AG09309 (cell line): Measurements from ENCODE around the gene RALGDS.

ENCODE experiments used
- DNase-seq: peaks from one replicate; pipeline ENCODE4 v3.0.0-alpha.2; 2010; ENCODE audit warnings: low read depth
- H3K4me3 ChIP-seq: 2 replicates; pipeline ENCODE4 v1.5.1; 2011; ENCODE audit warnings: mild to moderate bottlenecking, low read depth, low read length, moderate library complexity; ENCODE audit not compliant: control insufficient read depth
- TF ChIP-seq, protein P1 (sequence below): IDR thresholded peaks from 2 replicates; pipeline ENCODE4 v1.5.1; 2011; ENCODE audit warnings: mild to moderate bottlenecking, low read depth, low read length, inconsistent platforms; ENCODE audit not compliant: insufficient read depth, control insufficient read depth; ENCODE audit errors: missing control alignments

Gene RALGDS

DNA sequence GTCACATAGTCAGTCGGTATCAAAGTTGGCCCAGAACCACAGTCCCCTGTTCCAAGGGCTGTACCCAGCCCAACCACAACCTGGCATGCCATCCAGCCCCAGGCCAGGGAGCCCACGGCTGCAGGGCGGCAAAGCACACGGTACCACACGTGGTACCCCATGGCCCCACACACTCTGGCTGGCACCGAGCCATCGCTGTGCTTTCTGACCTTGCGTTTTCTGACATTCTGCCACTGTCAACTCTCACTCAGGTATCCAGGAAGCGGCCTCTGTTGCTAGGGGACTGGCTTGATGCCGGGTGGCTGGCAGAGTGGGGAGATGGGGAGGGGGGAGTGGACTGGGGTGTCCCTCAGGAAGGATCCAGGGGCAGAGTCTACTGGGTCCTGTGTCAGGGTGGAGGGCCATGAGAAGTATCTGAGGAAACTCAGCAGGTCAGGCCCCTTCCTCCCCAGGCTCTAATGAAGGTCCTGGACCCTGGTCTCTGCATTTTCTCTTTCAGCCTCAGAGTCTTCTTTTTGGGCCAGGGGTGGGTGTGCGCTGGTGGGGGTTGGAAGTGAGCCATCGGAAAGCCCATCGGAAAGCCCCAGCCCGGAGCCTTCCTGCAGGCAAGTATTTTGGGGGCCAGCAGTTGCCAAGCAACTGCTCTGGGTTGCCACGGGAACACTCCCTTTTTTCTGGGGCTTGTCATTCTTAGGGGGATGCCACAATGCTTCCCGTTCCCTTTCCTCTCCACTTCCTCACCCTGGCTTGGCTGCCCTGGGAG lies 21.0 kb upstream of the RALGDS start:
- no peak for DNase-seq
- no peak overlapping the region for H3K4me3 ChIP-seq
- TF ChIP-seq, protein P1, sequence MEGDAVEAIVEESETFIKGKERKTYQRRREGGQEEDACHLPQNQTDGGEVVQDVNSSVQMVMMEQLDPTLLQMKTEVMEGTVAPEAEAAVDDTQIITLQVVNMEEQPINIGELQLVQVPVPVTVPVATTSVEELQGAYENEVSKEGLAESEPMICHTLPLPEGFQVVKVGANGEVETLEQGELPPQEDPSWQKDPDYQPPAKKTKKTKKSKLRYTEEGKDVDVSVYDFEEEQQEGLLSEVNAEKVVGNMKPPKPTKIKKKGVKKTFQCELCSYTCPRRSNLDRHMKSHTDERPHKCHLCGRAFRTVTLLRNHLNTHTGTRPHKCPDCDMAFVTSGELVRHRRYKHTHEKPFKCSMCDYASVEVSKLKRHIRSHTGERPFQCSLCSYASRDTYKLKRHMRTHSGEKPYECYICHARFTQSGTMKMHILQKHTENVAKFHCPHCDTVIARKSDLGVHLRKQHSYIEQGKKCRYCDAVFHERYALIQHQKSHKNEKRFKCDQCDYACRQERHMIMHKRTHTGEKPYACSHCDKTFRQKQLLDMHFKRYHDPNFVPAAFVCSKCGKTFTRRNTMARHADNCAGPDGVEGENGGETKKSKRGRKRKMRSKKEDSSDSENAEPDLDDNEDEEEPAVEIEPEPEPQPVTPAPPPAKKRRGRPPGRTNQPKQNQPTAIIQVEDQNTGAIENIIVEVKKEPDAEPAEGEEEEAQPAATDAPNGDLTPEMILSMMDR = no peak

DNA sequence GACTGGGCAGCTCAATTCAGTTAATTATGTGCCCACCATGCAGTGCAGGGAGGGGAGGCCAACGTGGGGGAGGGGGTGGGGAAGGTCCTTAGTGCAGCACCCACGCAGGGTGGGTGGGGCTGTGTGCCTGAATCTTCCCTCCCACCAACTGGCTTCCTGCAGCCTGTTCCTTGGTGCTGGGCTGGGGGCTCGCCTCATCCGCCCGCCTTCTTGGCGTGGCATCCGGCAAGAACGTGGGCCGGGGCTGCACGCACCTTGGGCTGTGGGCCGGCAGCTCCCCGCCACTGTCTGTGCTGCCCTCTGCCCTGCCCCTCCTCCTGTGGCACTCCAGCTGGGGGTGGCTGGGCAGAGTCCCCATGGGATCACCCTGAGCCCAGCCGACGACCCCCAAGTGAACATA lies 19.6 kb upstream of the RALGDS start:
- TF ChIP-seq, protein P1 = no peak
- no peak overlapping the region for H3K4me3 ChIP-seq
- DNase-seq = no peak

DNA sequence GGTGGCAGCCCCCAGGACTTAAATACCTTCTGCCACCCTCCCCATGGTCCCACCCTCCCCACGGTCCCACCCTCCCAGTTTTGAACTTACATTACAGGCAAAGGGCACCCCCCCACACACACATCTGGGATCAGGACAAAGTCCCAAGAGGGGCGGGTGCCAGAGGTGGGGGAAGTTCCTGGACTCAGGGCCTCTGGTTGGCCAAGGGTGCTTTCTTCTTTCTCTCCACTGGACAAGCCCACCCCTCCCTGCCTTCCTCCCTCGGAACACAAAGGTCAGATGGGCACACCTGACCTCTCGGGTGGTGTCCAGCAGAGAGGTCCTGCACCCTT lies 19.1 kb upstream of the RALGDS start:
- DNase-seq = no peak
- TF ChIP-seq, protein P1 = no peak
- no peak overlapping the region for H3K4me3 ChIP-seq

DNA sequence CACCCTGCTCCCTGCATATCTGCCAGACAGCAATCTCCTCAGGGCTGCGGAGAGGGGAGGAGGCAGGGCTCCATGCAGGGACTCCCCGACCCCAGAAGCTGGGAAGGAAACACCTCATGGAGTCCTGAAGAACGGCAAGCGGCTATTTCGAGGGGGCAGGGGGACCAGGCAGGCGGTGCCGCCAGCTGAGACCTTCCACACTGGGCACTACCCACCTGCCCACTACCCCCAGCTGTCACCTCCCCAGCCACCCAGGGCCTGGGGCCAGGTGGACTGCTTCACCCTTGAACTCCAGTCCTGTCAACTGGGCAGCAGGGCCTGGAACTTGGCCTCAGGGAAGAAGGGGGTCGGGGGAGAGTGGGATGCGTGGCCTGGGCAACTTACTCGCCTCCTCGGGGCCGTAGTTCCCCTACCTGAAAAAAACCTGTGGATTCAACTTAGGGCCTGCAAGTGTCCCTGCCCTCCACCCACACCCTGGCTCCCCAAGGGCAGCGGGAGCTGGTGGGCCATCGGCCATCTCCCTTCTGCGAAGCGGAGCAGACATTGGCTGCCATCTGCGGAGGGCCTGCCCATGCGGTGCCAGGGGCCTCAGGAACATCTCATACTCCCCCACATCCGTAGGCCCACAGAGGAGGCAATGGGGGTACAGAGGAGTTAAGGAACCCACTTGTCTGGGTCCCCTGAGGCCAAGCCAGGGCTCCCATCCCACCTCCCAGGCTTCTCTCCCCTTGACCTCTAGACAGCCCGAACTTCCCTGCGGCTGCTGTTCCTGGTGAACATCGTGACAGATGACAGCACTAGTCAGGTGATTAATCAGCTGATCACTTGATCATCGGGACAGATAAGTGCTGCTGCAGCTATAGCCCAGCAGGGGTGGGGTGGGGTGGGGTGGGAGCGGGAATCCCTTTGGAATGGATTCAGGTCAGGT lies 18.5 kb upstream of the RALGDS start:
- no peak for DNase-seq
- TF ChIP-seq, protein P1 = no peak
- H3K4me3 ChIP-seq = no peak overlapping the region

DNA sequence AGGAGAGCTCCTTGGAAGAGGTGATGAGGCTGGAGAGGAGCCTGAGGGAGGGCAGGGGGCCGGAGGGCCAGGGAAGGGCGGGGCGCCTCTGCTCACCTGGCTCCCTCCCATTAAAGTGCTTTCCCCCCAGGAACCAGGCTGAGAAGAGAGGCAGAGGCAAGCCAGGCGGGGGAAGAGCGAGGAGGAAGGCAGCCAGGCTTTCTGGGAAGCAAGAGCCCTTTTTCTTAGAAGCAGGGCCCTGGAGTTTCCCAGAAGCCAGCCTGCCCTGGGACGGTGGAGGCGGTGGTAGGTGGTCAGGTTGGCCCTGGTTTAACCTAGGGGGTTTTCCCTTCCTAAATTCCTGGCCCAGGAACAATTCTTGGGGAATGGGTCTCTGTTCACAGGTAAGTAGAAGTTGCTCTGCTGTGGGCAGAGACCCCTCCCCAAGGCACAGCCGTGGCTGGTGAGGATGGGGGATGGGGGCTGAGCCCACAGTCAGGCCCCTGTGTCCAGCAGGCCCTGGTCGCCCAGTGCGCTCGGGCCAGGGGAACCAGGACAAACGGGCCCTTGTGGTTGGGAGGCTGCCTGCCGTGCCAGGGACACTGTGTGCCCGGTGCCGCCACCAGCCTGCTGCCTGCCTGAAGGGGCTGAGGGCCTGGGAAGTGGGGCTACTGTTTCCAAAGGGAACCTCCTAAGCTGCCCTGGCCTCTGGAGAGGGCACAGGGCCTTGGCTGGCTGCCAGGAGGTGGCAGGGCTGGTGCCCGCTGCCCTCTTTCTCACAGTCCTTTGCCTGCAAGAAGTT lies 16.6 kb upstream of the RALGDS start:
- TF ChIP-seq, protein P1 = no peak
- no peak for DNase-seq
- H3K4me3 ChIP-seq = no peak overlapping the region

DNA sequence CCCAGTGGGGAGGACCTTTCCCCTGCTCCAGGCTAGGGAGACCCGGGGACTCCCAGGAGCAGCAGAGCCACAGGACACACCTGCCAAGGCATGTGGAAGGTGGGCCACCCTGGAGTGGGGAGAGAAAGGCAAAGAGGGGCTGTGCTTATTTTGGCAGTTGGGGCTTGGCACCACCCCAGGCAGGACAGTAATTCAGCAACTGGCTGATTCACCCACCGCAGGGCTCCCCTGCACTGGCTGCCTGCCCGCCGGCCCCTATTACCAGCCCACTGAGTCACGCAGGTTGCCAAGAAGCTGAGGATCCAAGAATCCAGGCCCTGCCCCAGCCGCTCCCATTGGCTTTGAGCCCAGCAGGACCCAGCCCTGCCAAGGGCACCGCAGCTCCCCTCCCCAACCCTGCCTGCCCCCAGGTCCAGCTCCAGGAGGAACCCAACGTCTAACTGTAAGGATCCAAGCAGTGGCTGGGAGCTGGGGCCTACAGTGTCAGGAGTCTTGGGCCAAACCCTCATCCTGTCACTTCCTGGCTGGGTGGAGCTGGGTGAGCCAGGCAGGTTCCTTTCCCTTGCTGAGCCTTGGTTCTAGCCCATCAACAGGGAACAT lies 14.2 kb upstream of the RALGDS start:
- DNase-seq = no peak
- TF ChIP-seq, protein P1 = no peak
- H3K4me3 ChIP-seq = no peak overlapping the region
